NCI-H526 (cell line): ENCODE results near the gene C16orf96.

Source experiments
- DNase-seq, 2 experiments: peaks; one replicate each; lab custom pipeline; 2025; lab: John Stamatoyannopoulos, UW

C16orf96 gene

DNA sequence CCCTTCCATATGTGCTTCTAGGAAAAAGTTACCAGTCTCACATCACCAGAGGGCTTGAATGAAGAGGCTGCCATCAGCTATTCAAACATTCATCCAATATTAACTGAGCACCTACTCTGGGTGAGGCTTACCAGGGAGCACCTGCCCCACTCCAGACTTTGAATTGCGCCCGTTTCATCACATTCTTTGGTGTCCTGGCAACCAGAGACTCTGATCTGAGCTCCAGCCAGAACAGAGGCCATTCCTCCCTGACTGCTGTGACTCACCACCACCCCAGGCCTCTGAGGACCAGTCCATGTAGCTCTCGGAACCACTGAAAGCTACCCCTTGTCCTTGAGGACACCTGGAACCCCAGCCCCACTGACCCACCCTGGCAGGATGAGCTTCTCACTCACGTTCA lies at the start of gene C16orf96:
TSS of gene C16orf96 (plus strand) at position 229 of the 400 bp plus-strand sequence. CDS start at position 379, 150 bp downstream.
- DNase-seq, result no peak

DNA sequence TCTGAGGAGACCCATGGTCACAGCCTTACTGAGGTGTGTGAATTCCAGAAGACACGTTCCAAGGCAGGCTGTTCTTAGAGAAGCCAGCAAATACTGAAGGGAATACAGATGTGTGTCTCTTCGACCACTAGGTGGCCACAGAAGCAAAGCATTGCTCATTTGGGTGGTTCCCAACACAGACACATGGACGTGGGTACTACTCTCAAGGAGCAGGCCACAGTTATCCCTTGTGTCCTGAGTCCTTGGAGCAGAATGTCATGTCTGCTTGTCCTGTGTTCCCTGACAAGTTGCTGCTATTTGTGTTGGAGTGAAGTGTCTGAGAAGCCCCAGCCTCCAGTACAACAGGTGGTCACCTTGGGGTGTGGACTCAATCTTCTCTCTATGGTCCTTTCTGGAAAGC lies 49.7 kb upstream of the C16orf96 start:
- peak; percentile 13 to 67 for DNase-seq

DNA sequence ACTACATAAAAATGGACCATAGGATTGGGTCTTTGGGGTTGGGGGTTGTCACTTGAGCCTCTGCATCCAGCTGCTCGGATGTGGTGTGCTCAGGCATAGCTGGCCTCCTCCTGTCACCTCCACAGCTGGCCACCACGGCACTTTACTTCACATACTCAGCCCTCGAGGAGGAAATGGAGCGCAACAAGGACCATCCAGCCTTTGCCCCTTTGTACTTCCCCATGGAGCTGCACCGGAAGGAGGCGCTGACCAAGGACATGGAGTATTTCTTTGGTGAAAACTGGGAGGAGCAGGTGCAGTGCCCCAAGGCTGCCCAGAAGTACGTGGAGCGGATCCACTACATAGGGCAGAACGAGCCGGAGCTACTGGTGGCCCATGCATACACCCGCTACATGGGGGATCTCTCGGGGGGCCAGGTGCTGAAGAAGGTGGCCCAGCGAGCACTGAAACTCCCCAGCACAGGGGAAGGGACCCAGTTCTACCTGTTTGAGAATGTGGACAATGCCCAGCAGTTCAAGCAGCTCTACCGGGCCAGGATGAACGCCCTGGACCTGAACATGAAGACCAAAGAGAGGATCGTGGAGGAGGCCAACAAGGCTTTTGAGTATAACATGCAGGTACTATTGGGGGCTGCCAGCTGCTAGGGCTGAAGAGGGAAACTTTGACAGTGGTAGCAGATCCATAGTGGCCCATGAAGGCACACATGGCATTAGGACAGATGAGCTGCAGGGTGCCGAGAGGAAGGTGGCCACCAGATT lies 48.4 kb upstream of the C16orf96 start:
- DNase-seq, result no peak

GRCh38 chr16:4508806-4509205 lies 47.3 kb upstream of the C16orf96 start:
- no peak for DNase-seq

DNA sequence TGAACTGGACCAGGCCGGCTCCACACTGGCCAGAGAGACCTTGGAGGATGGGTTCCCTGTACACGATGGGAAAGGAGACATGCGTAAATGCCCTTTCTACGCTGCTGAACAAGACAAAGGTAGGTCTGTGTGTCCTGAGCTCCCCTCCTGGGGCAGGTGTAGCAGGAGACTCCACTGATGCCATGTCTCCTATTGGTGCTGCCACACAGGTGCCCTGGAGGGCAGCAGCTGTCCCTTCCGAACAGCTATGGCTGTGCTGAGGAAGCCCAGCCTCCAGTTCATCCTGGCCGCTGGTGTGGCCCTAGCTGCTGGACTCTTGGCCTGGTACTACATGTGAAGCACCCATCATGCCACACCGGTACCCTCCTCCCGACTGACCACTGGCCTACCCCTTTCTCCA lies 46.7 kb upstream of the C16orf96 start:
- no peak for DNase-seq

DNA sequence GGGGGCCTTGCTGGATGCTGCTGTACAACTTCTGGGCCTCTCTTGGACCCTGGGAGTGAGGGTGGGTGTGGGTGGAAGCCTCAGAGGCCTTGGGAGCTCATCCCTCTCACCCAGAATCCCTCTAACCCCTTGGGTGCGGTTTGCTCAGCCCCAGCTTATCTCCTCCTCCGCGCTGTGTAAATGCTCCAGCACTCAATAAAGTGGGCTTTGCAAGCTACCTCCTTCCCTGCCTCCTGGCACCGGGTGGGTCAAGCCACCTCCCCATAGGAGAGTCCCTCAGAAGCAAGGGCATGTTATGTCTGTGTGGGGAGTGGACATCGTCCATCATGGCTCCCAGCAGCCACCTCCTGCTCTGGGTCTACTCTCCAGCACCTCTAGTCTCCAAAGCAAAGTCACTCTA lies 46.0 kb upstream of the C16orf96 start:
- no peak for DNase-seq

GRCh38 chr16:4510747-4511426 lies 45.3 kb upstream of the C16orf96 start:
- DNase-seq, result no peak

DNA sequence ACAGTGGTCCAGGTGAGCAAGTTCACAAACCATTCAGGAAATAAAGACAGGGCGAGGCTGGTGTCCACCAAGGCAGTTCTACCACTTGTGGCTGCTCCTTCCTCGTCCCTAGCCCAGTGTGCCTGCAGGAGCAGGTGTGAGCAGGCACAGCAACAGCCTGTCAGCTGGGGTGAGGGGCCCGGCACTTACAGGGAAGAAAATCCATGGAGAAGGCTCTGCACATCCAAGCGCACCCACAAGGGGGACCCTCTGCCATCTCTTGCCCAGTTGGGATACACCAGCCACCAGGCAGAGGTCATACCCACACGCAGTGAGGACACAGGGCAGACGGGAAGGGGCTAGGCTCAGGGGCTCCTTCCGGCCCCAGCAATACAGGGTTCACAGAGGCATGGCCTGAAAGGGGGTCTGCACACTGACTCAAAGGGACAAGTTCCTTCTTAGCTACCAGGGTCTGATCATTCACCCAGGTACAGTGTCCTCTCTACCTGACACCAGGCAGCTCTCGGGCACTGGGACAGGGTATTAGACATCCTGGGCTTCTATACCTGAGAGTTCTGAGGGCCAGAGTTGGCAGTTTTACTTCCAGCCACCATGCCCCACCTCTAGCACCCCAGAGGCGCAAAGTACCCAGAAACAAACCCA lies 44.6 kb upstream of the C16orf96 start:
- DNase-seq, result peak; percentile 33 to 72

GRCh38 chr16:4512473-4512872 lies 43.7 kb upstream of the C16orf96 start:
- no peak for DNase-seq

DNA sequence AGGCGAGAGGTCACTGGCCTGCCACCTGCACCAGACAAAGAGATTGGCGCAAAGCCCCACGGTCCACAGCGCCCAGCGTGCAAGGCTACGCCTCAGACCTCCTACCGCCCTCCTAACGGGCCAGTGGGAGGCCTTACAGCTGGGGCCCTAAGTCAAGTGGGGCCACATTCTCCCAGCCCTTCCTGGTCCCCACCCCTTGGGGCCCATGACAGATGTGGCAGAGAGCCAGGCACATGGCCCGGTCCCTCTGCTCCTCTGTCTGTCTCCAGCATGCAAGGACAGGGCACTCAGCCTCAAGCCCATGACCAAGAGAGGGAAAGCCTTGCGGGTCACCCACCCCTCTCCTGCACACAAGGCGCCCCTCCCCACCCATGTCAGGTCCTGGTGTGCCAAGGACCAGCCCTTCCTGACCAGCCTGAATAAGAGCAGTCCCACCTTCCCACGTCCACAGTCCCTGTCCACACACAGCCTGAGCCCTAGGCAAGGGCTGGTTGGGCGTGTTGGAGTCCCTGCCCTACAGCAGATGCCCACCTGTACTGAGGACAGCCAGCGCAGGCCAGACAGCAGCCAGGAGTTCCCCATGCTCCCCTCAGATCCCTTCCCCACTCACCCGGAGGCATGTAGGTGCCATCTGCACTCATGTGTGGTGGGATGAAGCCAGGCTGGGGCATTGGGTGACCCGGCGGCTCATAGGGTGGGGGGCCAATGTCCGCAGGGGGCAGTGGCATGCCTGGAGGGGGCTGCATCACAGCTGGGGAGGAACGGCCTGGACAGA lies 42.9 kb upstream of the C16orf96 start:
- no peak for DNase-seq

GRCh38 chr16:4513881-4514280 lies 42.3 kb upstream of the C16orf96 start:
- DNase-seq, result no peak

DNA sequence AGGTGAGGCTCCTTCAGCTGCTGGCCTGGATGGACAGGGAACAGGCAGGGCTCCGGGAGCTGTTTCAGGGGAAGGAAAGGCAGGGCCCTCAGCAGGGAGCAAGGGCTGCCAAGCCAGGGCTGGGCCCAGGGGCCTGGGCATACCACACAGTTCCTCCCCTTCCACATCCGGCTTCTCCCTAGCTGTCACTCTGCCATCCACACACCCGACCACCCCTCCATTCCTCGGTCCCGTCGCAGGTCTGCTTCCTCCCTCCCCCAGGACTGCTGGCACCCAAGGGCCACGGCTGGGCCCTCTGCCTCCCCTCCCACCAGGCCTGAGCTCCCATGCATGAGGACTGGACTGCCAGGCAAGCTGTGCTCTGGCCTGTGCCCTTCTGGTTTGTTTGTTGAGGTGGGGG lies 41.5 kb upstream of the C16orf96 start:
- DNase-seq, result no peak

- no peak for DNase-seq
Measured at GRCh38 chr16:4515611-4516233, 40.4 kb upstream of the C16orf96 start.

- peak in 1 of 2 experiments; percentile 46 for DNase-seq
Measured at GRCh38 chr16:4517812-4518680, 38.1 kb upstream of the C16orf96 start.

- DNase-seq, result no peak
Measured at GRCh38 chr16:4519274-4520058, 36.7 kb upstream of the C16orf96 start.

GRCh38 chr16:4520913-4521312 lies 35.2 kb upstream of the C16orf96 start:
- no peak for DNase-seq

DNA sequence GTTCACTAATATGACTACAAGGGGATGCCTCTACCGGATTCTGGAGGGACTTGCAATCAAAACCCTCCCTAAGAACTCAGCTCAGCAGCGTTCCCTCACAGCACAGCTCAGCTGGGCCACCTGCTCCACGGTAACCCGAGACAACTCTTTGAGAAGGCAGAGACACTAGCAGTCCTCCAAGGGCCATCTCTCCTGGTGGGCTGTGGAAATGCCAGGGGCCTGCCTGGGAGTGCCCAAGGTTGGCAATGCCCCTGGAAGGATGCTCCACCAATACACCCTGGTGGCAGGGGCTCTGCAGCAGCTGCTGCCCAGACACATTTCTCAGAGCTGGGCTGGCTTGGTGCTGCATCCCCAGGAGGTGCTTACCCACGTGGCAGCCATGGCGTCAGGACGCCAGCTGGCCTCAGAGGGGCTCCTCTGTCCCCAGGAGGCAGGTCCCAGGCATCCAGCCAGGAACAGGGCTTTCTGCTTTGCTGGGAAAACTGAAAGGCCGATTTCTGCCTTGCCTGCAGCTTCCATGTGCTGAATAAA lies 34.0 kb upstream of the C16orf96 start:
- no peak for DNase-seq

DNA sequence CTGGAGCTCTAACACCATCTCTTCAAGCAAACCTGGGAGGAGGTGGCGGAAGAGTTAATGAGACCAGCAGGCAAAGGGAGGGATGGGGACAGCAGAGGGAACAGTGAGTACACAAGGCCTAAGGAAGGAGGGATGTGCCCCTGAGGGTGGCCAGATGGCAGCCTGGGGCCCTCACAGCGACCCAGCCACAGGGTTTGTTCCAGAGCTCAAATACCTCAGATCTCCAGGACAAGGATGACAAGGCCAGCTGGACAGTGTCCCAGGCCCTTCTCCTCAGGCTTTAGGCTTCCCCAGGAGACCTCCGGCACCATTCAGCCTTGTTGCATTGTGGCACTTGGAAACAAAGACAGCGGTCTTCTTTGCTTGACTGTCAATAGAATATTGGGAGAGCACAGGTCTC lies 32.5 kb upstream of the C16orf96 start:
- DNase-seq, result no peak

GRCh38 chr16:4524571-4524970 lies 31.6 kb upstream of the C16orf96 start:
- no peak for DNase-seq

DNA sequence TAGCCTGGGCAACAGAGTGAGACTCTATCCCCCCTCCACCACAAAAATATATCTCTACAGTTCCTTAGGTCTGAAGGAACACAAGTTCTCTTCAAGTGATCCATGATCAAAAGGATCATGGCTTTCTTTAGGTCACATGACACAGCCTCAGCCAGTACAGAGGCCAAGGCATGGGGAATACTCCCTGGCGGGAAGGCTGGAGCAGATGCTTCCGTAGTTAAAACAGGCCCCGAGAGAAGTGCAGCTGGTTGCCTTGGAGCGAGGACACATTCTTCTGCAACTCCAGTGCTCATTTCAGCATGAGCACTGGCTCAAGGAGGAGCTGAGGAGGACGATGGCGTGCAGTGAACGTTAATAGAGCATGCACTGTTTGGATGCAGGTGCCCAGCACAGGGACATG lies 31.1 kb upstream of the C16orf96 start:
- DNase-seq, result no peak
